H54 (cell line): ENCODE measurements around the gene SUSD1.
"Not testable (repeated sequence)": the region's sequence is repeated elsewhere in the genome, so short reads cannot be mapped to it uniquely, and the experiment has no call there.

Experiments
- DNase-seq: peaks from one replicate; pipeline ENCODE4 v3.0.0; 2011; ENCODE audit warnings: low spot score, mixed read lengths; ENCODE audit not compliant: insufficient read length
- FAIRE-seq: peaks from 3 replicates; lab custom pipeline; 2011; peaks lifted over from hg19 to GRCh38; lab: Jason Lieb, UNC
- POLR2A ChIP-seq: IDR thresholded peaks from 2 replicates; pipeline ENCODE4 v1.6.1; 2011; ENCODE audit warnings: low read depth, mild to moderate bottlenecking, low read length

Gene SUSD1

DNA sequence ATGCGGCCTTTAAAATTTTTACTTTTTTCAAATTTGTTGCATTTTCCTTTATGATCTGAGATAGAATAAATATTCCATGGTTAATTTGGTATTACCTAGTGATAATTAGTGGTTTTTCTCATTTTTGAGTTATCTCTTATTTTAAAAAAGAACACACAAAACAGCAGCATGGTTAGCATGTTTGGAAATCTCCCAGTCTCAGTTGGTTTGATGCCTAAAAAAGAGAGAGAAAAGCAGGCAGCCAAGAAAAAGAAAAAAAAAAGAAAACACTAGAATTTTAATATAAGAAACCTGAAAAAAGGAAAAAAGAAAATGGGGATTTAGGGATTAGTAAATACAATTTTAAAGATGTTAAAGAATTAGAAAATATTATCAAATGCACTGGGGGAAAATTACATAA lies 15.3 kb downstream of the SUSD1 start:
- no peak for FAIRE-seq
- DNase-seq, result no peak
- no peak for TF ChIP-seq POLR2A

DNA sequence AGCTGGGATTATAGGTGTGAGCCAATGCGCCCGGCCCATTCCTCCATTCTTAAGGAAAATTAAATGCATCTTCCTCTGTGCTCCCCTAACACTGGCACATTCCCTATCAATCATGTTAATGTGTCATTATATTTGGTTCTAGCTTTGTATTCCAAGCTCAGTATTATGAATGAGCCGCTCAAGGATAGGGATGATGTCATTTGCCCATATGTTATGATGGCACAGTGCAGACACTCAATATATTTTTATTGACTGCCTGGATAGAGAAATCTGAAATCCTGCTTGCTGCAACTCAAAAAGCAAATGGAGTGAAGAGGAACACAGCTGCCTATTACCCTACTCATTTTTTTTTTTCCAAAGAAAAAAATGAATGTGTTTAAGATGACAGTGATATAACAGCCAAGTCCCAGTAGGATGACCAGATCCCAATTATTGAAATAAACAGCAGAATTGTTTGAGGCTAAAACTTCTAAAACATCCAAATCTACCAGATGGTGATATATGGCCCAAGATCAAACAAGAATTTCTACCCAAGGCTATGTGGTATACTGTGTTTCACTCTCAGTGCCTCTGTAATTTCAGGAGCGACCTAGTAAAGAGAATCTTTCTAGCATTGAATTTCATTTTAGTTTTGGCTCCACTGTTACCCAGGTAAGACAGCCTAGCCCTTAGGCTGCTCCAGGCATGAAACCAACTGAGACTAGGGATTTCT lies 16.3 kb downstream of the SUSD1 start:
- FAIRE-seq (no peak), DNase-seq (no peak)
- no peak for TF ChIP-seq POLR2A

DNA sequence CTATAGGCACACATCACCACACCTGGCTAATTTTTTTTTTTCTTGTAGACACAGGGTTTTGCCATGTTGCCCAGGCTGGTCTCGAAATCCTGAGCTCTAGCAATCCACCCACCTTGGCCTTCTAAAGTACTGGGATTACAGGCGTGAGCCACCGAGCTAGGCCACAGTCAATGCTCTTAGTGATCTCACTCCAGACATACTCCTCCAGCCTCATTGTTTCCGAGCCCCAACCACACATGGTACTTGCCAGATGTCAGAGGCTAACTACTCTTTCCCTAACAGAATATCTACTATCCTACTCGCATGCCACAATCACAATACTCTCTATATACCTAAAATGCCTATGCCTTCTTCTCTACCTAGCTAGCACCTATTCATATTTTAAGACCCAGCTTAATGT lies 17.1 kb downstream of the SUSD1 start:
- no peak for TF ChIP-seq POLR2A
- FAIRE-seq (no peak), DNase-seq (no peak)

DNA sequence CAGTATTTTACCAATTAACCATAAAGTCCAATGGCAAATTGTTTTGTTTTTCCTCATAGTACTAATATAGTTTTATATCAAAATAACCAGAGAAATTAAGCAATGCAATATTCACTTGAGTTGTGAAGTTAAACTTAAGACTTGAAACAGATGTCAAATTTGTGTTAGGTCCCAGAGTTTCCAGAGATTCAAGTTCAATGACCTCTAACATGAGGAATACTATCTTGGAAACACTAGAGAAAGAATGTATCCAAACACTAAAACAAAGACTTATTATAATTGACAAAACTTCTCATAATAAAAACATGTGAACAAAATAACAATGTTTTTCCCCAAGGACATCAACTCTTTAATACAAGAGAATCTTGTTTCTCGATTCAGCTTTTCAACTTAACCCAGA lies 18.0 kb downstream of the SUSD1 start:
- DNase-seq, result no peak
- FAIRE-seq, result peak; percentile 15
- no peak for TF ChIP-seq POLR2A

DNA sequence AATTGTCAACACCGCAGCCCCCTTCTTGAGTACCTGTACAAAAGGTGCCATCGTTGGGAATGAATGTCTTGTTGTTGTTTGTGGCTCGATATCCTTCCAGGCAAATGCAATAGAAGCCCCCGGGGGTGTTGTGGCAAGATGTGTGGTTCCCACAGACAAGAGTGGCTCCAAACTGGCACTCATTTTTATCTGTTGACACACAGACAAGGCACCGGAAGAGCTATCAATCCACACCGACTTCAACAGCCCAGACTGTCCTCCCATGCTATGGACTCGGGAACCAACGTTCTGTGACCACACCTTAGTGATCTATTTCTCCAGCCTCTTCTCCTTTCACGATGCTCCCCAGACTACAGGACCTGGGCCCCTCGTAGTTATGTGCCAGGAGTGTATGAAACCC lies 25.9 kb downstream of the SUSD1 start:
- no peak for FAIRE-seq
- DNase-seq, result no peak
- no peak for TF ChIP-seq POLR2A

DNA sequence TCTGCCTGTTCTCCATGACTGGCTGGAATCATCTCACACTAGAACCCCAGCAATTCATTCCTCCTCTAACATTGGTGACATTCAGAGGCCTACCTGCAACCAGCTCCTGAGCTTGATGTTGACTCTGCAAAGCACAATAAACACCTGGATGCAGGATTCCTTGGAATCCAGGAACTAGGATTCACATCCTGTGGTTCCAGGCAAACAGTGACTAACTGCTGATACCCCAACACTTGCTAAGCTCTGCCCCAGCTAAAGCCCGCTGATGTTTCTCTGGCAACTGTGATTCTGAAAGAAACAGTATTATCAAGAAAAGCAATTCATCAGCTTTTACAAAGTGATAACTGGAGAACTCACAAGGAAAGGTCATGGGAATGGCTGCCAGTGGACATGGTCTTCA lies 29.2 kb downstream of the SUSD1 start:
- FAIRE-seq (peak; percentile 80), DNase-seq (no peak)
- TF ChIP-seq POLR2A, result no peak

DNA sequence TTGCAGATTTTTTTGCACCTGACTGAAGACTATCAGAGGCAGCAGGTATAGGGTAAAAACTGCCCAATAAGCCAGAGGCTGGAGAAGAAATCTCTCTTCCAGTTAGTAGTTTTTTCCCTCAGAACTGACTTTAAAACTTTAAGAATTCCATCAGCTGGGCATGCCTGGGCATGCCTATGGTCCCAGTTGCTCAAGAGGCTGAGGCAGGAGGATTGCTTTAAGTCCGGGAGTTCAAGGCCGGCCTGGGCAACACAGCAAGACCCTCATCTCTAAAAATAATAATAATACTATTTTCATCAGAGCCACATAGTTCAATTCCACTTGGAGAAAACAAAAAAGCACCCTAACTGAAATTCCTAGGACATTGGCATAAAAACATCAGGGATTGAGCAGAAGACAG lies 30.3 kb downstream of the SUSD1 start:
- DNase-seq (no peak), FAIRE-seq (no peak)
- TF ChIP-seq POLR2A, result no peak

DNA sequence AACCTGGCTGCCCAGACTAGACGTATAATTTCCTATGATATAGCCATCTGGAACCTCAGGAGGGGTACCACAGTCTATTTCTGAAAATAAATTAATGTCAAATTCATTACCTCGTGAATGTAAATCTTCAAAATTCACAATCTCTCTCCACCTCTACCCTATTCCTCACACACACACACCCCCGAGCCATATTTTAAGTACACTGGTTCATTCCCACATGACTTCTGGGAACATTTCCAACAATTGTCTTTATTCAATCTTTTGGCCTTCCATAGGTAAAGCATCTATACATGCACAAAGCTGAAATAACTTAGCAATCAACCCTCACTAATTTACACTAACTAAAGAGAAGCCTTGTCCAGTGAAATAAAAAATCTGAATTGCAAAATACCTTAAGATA lies 32.7 kb downstream of the SUSD1 start:
- DNase-seq (no peak), FAIRE-seq (peak; percentile 15)
- no peak for TF ChIP-seq POLR2A

DNA sequence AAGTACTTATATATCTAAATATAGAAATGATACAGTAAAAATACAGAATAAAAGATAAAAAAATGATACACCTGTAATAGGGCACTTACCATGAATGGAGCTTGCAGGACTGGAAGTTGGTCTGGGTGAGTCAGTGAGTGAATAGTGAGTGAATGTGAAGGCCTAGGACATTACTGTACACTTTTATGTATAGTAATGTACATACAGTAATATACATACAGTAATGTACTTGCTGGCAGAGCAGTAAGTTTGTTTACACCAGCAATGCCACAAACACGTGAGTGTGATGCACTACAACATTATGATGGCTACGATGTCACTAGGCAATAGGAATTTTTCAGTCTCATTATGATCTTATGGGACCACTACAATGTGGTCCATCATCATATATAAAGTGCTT lies 34.2 kb downstream of the SUSD1 start:
- peak; percentile 83 for FAIRE-seq
- no peak for DNase-seq
- no peak for TF ChIP-seq POLR2A

DNA sequence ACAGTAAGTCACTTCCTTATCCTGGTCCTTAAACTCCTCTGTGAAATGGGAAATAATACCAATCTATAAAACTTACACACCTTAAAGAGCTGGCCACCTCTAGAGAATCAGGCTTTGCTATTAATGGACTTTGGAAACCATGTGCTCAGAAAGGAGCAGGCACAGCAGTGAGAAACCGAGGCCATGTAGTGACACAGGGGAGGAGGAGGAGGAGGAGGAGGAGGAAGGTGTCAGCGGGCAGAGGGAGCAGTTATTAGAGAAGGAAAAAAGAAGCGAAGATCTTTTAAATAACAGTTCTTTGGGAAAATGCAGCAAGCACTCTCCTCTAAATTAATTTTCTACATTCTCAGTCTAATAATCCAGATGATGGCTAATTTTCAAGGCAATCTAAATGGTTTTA lies 38.0 kb downstream of the SUSD1 start:
- no peak for TF ChIP-seq POLR2A
- no peak for DNase-seq
- FAIRE-seq, result no peak

DNA sequence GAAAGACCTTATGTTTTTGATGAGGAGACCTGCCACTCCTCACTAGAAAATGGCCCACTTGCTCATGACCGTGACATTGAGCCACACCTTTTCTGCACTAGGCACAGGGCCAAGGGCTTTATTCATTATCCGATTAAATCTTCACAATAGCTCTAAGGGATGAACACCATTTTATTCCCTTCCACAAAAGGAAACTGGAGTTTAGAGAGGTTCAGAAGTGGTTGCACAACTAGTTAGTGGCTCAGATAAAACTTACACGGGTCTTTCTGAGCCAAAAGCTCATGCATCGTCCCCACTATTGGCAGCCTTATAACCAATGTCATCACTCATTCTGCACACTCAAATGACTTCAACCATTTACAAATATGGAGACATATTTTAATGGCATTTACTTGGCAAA lies 39.4 kb downstream of the SUSD1 start:
- DNase-seq, result no peak
- no peak for FAIRE-seq
- no peak for TF ChIP-seq POLR2A

DNA sequence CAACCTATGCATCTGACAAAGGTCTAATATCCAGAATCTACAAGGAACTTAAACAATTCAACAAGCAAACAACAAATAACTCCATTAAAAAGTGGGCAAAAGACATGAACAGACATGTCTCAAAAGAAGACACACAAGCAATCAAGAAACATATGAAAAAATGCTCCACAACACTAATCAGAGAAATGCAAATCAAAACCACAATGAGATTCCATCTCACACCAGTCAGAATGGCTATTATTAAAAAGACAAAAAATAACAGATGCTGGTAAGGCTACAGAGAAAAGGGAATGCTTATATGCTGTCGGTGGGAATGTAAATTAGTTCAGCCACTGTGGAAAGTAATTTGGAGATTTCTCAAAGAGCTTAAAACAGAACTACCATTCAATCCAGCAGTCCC lies 41.3 kb downstream of the SUSD1 start:
- FAIRE-seq, result not testable (repeated sequence)

DNA sequence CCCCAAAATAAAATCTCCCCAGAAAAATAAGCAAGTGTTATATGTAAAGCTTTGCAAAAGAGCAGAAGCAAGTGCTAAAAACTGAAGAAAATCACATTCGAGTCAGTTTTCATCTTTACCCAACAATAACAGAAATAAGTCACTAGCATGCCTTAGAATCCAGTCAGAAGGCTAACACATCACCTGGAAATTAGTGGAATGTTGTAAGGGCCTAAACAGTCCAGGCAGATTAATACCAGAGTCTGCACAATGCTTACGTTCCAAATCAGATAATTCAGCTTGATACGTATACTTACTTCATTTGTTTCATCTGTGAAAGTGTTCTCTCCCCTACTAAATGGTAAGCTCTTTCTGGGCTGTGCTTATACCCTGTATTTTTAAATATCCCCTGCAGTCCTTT lies 42.7 kb downstream of the SUSD1 start:
- no peak for DNase-seq
- peak; percentile 15 for FAIRE-seq
- no peak for TF ChIP-seq POLR2A

More for the DNA sequence above, 41.3 kb downstream of the SUSD1 start:
- DNase-seq, result not testable (repeated sequence)

DNA sequence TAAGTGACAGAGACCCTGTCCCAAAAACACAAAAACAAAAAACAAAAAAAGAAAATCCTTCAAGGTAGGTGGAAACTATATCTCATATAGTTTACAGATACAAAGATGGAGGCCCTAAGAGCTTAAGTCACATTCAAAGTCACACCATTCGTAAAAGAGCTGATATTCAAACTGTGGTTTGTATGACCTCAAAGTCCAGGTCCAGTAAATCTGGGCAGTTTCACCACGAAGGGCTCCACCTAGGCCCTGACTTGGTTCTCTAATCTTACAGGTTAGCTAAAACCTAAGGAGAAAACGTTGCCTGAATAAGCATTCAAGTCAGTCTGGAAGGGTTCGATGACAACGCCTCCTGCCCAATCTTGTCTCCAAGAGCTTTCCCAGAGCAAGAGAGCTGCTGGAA lies 44.1 kb downstream of the SUSD1 start:
- no peak for DNase-seq
- no peak for FAIRE-seq
- TF ChIP-seq POLR2A, result no peak

DNA sequence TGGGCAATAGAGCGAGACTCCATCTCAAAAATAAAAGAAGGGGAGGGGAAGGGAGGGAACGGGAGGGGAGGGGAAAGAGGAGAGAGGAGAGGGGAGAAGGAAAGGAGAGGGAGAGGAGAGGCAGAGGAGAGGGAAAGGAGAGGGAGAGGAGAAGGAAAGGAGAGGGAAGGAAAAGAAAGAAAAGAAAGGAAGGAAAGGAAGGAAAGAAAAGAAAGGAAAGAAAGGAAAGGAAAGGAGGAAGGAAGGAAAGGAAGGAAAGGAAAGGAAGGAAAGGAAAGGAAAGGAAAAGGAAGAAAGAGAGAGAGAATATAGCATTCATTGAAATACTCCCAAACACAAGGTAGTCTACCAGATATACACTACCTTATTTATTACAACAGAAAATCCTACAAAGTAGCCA lies 44.8 kb downstream of the SUSD1 start:
- TF ChIP-seq POLR2A, result no peak
- no peak for FAIRE-seq

DNA sequence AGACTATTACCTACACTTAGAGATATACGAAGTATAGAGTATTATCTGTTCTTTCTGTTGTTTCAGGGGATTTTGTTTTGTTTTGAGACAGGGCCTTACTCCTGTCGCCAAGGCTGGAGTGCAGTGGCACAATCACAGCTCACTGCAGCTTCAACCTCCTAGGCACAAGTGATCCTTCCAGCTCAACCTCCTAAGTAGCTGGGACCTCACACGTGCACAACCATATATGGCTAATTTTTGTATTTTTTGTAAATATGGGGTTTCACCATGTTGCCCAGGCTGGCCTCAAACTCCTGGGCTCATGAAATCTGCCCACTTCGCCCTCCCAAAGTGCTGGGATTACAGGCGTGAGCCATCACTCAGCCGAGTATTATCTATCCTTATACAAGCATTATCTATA lies 45.9 kb downstream of the SUSD1 start:
- DNase-seq (no peak), FAIRE-seq (no peak)
- no peak for TF ChIP-seq POLR2A

More for the DNA sequence above, 44.8 kb downstream of the SUSD1 start:
- no peak for DNase-seq

DNA sequence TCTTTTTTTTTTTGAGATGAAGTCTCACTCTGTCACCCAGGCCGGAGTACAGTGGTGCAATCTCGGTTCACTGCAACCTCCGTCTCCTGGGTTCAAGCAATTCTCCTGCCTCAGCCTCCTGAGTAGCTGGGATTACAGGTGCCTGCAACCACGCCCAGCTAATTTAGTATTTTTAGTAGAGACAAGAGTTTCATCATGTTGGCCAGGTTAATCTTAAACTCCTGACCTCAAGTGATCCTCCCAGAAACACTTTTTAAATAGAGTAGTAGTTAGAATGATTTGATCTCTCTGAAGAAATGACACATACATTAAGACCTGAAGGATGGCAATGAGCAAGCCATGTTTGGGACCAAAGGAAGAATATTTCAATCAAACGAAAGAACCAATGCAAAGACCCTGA lies 46.7 kb downstream of the SUSD1 start:
- DNase-seq, FAIRE-seq: not testable (repeated sequence)
